HG02840 (cell line): Measurements from ENCODE around the gene TMEM201.
A peak's percentile ranks its signal among the peaks of the same experiment; 100 is the strongest.
"Not testable (repeated sequence)": the region's sequence is repeated elsewhere in the genome, so short reads cannot be mapped to it uniquely, and the experiment has no call there.

Experiments
- ATAC-seq: cut with Tn5 transposase; IDR thresholded peaks from one replicate; pipeline ENCODE4 v1.9.1; 2021; ENCODE audit warnings: mild to moderate bottlenecking, moderate library complexity, moderate number of reproducible peaks; ENCODE audit not compliant: unreplicated experiment, low FRiP score

TMEM201 gene, protein sequence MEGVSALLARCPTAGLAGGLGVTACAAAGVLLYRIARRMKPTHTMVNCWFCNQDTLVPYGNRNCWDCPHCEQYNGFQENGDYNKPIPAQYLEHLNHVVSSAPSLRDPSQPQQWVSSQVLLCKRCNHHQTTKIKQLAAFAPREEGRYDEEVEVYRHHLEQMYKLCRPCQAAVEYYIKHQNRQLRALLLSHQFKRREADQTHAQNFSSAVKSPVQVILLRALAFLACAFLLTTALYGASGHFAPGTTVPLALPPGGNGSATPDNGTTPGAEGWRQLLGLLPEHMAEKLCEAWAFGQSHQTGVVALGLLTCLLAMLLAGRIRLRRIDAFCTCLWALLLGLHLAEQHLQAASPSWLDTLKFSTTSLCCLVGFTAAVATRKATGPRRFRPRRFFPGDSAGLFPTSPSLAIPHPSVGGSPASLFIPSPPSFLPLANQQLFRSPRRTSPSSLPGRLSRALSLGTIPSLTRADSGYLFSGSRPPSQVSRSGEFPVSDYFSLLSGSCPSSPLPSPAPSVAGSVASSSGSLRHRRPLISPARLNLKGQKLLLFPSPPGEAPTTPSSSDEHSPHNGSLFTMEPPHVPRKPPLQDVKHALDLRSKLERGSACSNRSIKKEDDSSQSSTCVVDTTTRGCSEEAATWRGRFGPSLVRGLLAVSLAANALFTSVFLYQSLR

GRCh38 chr1:9588551-9589143 lies at the start of gene TMEM201:
TSS of gene TMEM201 (plus strand) at chr1:9588911. CDS start at chr1:9588931, 20 bp downstream.
- ATAC-seq, result peak; percentile 66

GRCh38 chr1:9539165-9539828 lies 49.4 kb upstream of the TMEM201 start, which contains the start of gene SLC25A33:
TSS of gene SLC25A33 (plus strand) at chr1:9539465. CDS start at chr1:9539692, 227 bp downstream.
- peak; percentile 91 for ATAC-seq

- peak; percentile 43 for ATAC-seq
Observed at GRCh38 chr1:9539829-9540550, 48.7 kb upstream of the TMEM201 start.

- no peak for ATAC-seq
Observed at GRCh38 chr1:9542430-9542829, 46.3 kb upstream of the TMEM201 start.

GRCh38 chr1:9544926-9545325 lies 43.8 kb upstream of the TMEM201 start:
- no peak for ATAC-seq

- ATAC-seq, result no peak
Observed at GRCh38 chr1:9549955-9550546, 38.7 kb upstream of the TMEM201 start.

DNA sequence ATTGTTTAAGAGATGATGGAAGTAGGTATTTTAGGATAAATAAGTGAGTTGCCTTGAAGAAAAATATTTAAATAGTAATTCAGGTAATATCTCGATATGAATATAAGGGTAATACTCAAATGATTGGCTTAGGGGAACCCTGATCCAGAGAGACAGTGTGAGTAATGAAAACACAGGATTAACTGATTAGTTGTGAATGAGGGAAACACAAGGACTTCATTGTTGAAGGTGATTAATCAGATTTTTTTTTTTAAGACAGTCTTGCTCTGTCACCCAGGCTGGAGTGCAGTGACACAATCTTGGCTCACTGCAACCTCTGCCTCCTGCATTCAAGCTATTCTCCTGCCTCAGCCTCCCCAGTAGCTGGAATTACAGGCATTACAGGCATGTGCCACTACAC lies 36.7 kb upstream of the TMEM201 start:
- no peak for ATAC-seq

GRCh38 chr1:9553736-9554144 lies 35.0 kb upstream of the TMEM201 start:
- ATAC-seq, result no peak

GRCh38 chr1:9555942-9556341 lies 32.8 kb upstream of the TMEM201 start:
- no peak for ATAC-seq

GRCh38 chr1:9557624-9558023 lies 31.1 kb upstream of the TMEM201 start:
- no peak for ATAC-seq

DNA sequence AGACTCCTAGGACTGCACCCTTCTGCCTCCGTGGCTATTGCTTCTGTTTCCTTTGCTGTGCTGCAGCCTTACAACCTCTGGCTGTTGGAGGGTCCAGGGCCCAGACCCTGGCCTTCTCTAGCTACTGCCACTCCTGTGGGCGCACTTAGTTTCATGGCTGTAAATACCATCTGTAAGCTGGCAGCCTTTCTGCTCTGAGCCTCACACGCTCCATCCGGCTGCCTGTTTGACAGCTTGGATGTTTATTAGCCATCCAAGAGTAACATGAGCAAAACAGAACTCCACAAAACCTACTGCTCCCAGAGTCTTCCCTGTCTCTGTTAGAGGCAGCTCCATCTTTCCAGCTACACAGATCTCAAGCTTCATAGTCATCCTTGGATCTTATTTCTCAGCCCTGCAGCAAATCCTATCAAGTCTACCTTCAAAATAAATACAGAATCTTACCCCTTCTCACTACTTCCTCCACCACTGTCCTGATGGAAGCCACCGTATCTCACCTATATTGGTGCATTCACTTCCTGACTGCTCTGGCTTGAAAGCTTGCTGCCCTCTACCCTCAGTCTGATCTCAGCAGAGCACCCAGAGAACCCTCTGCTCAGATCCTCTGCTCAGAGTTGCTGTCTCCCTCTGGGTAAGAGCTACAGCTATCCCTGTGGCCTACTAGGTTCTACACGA lies 30.3 kb upstream of the TMEM201 start:
- no peak for ATAC-seq

GRCh38 chr1:9558946-9559545 lies 29.7 kb upstream of the TMEM201 start:
- no peak for ATAC-seq

DNA sequence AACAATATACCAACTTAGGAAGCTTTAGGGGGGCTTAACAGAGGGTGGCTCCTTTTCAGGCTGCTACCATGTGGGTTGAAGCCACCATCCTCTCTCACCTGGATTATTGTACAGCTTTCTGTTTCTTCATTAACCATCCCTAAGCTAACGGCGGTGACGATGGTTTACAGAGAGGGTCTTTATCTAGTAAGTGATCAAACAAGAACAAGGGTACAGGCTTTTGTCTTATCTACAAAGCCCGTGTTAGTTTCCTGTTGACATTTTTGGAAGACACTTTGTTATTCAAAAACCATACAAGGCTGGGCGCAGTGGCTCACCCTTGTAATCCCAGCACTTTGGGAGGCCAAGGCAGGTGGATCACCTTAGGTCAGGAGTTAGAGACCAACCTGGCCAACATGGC lies 29.0 kb upstream of the TMEM201 start:
- ATAC-seq, result no peak

GRCh38 chr1:9560090-9560489 lies 28.6 kb upstream of the TMEM201 start:
- ATAC-seq, result not testable (repeated sequence)

GRCh38 chr1:9561429-9561828 lies 27.3 kb upstream of the TMEM201 start:
- ATAC-seq, result no peak

DNA sequence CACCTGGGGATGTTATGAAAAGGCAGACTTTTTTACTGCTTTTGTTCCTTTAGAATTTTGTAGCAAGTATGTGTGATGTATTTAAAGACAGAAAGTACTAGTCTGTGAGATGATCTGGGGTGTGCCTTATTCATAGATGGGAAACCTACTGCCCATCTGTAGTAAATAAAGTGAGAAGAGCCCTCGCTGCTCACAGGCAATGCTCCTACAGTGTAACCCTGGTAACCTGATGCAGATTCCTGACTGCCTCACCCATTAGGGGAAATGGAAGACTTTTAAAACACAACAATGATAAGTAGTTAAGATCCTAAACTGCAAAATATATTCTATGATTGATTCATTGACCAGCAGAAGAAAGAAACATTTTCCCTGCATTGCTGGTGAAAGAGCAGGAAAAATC lies 19.4 kb upstream of the TMEM201 start:
- no peak for ATAC-seq

GRCh38 chr1:9570886-9571529 lies 17.7 kb upstream of the TMEM201 start:
- not testable (repeated sequence) for ATAC-seq

DNA sequence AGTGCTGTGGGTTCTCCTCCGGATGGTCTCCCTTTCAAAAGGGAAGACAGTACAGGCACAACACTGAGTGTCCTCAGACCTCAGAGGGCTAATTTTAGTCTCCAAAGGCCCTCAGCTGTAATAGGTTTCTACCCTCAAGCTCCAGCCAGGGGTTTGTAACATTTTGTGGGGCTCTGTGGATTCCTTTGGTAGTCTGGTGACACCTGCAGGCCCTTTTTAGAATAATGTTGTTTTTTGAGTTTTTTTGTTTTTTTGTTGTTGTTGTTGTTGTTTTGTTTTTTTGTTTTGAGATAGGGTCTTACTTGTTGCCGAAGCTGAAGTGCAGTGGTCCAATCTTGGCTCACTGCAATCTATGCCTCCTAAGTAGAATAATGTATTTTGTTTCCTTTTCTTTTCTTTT lies 15.0 kb upstream of the TMEM201 start:
- ATAC-seq, result no peak
